HT-29 (cell line): ENCODE results near the gene CNTN1. TPM values are rescaled to one million over a fixed set of nuclear protein-coding genes. Genes with fewer than 3 reads are reported as not detected.

Experiments
- DNase-seq: peaks from one replicate; pipeline ENCODE4 v3.0.0-alpha.2; 2015; ENCODE audit warnings: low spot score
- total RNA-seq: library from RNA; depleted of rRNA; stranded (reverse); fragments of >200 nt; shearing (Covaris generic); gene quantifications from 2 replicates; pipeline ENCODE4 v1.2.3, GENCODE V29; 2014

CNTN1 gene
- total RNA-seq, 1 experiment from 2014 or later = not detected

DNA sequence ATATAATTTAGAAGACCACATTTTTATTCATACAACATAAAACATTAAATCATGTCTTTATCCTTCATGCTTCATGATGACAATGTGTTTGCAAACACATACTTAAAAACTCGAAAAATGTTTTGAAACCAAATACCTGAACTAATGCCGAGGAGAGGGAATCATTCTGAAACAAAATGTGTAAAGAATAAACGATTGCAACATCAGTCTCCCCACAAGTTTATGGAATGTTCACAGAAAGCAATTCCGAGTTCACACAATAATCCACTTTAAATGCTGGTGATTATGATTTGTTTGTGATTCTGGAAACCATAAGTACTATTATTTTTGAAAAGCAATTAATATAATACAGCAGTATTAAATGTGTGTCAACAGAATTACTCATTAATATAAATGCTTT lies 411.4 kb downstream of the CNTN1 start:
- DNase-seq = no peak

DNA sequence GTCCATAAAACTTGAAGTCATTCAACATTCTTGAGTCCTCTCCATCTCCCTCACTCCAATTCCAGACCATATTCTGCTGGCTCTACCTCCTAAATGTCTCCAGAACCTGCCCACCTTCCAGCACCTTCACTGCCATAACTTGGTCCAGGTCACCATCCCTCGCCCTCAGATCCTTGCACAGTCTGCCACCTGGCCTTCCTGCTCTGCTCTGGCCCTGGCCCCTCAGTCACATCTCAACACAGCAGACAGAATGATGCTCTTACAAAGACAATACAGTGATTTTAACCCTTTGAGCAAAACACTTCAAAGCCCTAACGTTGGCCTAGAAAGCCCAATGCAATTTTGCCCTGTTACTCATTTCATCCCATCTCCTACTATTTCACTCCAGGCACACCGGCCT lies 414.1 kb downstream of the CNTN1 start:
- DNase-seq = no peak

DNA sequence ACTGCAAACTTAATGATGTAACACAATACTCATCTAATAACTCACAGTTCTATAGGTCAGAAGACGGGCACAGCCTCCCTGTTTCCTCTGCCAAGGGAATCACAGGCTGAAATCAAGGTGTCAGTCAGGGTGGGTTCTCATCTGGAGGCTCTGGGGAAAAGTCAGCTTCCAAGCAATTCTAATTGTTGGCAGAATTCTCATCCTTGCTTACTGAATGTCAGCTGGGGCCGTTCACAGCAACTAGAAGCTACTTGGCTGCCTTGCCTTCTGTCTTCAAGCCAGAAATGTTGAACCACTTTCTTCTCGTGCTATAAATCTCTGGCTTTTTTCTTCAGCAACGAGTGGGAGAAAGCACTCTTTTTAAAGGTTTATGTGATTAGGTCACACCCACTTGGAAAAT lies 415.8 kb downstream of the CNTN1 start:
- DNase-seq = no peak

DNA sequence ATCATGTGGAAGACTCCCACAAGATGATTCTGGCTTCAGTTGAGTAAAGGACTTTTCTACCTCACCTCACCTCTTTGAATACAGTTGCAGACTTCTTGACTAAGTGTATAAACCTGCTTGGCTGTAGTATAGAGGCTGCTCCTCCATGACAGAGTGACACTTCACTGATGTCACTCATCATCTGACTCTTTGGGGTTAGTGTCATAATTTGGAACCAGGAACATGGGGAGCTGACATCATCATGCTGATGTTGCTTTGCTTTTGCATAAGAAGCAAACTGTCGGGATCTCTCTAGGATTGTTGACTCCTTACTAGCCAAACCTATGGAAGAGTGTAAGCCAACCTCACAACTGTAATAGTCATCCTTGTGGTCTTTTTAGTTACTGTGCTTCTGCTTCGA lies 420.7 kb downstream of the CNTN1 start:
- DNase-seq = no peak

DNA sequence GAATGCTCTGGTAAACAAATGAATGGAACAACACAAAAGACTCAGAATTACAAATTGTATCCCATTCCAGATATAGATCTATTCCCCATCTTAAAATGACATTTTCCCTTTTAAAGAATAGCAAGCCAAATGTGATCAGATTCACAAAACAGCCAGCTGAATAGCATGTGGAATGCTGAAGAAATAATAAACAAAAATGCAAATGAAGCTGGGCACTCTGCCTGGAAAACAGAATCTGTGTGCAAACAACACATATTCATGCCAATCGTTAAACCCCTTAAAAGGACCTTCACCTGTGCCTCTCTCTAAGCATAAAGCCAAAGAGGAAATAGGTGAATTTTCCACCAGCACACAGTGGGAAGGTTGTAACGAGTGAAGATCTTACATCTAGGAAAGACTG lies 428.0 kb downstream of the CNTN1 start:
- DNase-seq = no peak

DNA sequence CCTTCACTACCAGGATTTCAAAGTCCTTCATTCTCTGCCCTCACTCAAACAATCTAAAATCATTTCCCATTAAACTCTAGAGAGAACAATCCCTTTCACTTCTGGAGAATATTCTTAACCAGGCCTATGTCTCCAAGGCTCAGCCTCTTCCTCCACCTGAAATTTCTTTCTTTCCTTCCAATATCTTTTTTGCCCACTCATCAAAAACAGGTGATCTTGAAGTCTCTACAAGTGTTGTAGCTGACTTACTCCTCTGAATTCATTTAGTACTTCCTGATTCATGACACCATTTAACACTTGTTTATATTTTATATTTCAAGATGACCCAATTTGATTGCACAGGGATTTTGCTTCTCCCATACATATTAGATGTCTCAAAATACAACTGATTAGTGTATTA lies 429.1 kb downstream of the CNTN1 start:
- no peak for DNase-seq
